HEK293T (cell line): ENCODE data around the gene GRIFIN.

ENCODE experiments used
- CTCF ChIA-PET: fragments of 350-600 bp; formaldehyde crosslinking; extraction: SDS; loops from one replicate; lab custom pipeline; 2021; ENCODE audit warnings: antibody characterized with exemption, inconsistent platforms; lab: Yijun Ruan, JAX
- POLR2A ChIA-PET: fragments of 350-600 bp; formaldehyde crosslinking; extraction: SDS; loops from one replicate; lab custom pipeline; 2020; ENCODE audit warnings: antibody characterized with exemption, inconsistent platforms; lab: Yijun Ruan, JAX
- DNase-seq: peaks from one replicate; pipeline ENCODE4 v3.0.0; 2012; ENCODE audit warnings: mixed read lengths; ENCODE audit errors: extremely low spot score
- ARNT ChIP-seq: fragments of 450-650 bp; IDR thresholded peaks from 2 replicates; pipeline ENCODE4 v1.6.1; 2017; ENCODE audit warnings: mild to moderate bottlenecking
- BHLHE40 ChIP-seq: fragments of 450-650 bp; IDR thresholded peaks from 2 replicates; pipeline ENCODE4 v1.6.1; 2016; ENCODE audit warnings: mild to moderate bottlenecking, moderate library complexity, borderline replicate concordance
- CTBP1 ChIP-seq: fragments of 450-650 bp; IDR thresholded peaks from 2 replicates; pipeline ENCODE4 v1.6.1; 2016; ENCODE audit warnings: borderline replicate concordance
- ELF4 ChIP-seq: fragments of 450-650 bp; IDR thresholded peaks from 2 replicates; pipeline ENCODE4 v1.6.1; 2017; ENCODE audit warnings: antibody characterized with exemption
- FOXA1 ChIP-seq: fragments of 450-650 bp; IDR thresholded peaks from 2 replicates; pipeline ENCODE4 v1.6.1; 2016; ENCODE audit warnings: mild to moderate bottlenecking
- FOXK2 ChIP-seq: fragments of 450-650 bp; IDR thresholded peaks from 2 replicates; pipeline ENCODE4 v1.6.1; 2016; ENCODE audit warnings: mild to moderate bottlenecking
- FOXM1 ChIP-seq: fragments of 450-650 bp; IDR thresholded peaks from 2 replicates; pipeline ENCODE4 v1.6.1; 2017; ENCODE audit warnings: mild to moderate bottlenecking, borderline replicate concordance
- HDGF ChIP-seq: fragments of 450-650 bp; IDR thresholded peaks from 2 replicates; pipeline ENCODE4 v1.6.1; 2017; ENCODE audit warnings: antibody characterized with exemption, borderline replicate concordance
- L3MBTL2 ChIP-seq: fragments of 450-650 bp; conservative IDR thresholded peaks from 2 replicates; pipeline ENCODE4 v1.6.1; 2016; ENCODE audit warnings: mild to moderate bottlenecking
- LEF1 ChIP-seq: fragments of 450-650 bp; IDR thresholded peaks from 2 replicates; pipeline ENCODE4 v1.6.1; 2017; ENCODE audit warnings: mild to moderate bottlenecking, borderline replicate concordance
- NFRKB ChIP-seq: fragments of 450-650 bp; IDR thresholded peaks from 2 replicates; pipeline ENCODE4 v1.6.1; 2016; ENCODE audit warnings: mild to moderate bottlenecking, moderate library complexity
- SP1 ChIP-seq: fragments of 450-650 bp; IDR thresholded peaks from 2 replicates; pipeline ENCODE4 v1.6.1; 2017
- SUZ12 ChIP-seq: fragments of 450-650 bp; IDR thresholded peaks from 2 replicates; pipeline ENCODE4 v1.6.1; 2016; ENCODE audit warnings: mild to moderate bottlenecking
- TARDBP ChIP-seq: fragments of 450-650 bp; IDR thresholded peaks from 2 replicates; pipeline ENCODE4 v1.6.1; 2016
- ZNF384 ChIP-seq: fragments of 450-650 bp; IDR thresholded peaks from 2 replicates; pipeline ENCODE4 v1.6.1; 2016
- TF ChIP-seq, protein P1 (sequence below): fragments of 450-650 bp; IDR thresholded peaks from 2 replicates; pipeline ENCODE4 v1.6.1; 2016

The GRIFIN gene

DNA sequence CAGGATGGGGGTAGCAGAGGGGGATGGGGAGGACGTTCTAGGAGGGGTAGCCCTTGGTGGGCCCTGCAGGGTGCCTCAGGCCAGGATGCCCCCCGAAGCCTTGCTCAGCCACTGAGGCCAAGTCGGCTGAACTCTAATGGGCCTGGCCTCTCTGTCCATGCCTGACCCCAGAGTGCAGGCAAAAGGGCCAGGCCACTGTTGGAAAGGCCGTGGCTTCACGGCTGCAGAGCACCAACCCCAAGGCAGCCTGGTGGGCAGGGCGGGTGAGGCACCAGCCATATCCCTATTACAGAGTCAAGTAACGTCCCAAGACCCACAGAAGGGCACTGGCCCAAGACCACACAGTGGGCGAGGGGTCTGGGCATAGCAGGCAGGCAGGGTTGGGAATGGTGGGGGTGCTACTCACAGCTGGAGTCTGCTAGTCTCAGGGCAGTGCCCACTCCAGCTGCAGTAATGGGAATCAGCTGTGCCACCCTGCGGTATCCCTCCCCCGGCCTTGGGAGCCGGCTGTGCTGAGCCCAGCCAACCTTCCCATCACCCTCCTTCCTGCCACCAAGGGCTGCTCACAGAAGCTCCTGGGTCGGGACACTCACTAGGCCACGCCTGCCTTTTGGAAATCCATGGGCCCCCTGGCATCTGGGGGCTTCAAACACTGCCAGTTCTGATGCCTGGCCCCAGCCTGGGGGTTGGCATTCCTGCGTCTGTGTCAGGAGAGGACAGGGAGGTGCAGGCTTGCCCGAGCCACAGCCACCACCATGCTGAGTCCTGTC lies 39.4 kb upstream of the GRIFIN start:
- ChIA-PET POLR2A (no interaction called here), CTCF (no interaction called here)
- no peak for TF ChIP-seq L3MBTL2
- TF ChIP-seq ELF4, result no peak
- TF ChIP-seq, protein P1, sequence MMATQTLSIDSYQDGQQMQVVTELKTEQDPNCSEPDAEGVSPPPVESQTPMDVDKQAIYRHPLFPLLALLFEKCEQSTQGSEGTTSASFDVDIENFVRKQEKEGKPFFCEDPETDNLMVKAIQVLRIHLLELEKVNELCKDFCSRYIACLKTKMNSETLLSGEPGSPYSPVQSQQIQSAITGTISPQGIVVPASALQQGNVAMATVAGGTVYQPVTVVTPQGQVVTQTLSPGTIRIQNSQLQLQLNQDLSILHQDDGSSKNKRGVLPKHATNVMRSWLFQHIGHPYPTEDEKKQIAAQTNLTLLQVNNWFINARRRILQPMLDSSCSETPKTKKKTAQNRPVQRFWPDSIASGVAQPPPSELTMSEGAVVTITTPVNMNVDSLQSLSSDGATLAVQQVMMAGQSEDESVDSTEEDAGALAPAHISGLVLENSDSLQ, result no peak
- TF ChIP-seq SUZ12, result no peak
- TF ChIP-seq FOXM1, result no peak
- TF ChIP-seq ARNT, result no peak
- no peak for TF ChIP-seq FOXA1
- no peak for DNase-seq

DNA sequence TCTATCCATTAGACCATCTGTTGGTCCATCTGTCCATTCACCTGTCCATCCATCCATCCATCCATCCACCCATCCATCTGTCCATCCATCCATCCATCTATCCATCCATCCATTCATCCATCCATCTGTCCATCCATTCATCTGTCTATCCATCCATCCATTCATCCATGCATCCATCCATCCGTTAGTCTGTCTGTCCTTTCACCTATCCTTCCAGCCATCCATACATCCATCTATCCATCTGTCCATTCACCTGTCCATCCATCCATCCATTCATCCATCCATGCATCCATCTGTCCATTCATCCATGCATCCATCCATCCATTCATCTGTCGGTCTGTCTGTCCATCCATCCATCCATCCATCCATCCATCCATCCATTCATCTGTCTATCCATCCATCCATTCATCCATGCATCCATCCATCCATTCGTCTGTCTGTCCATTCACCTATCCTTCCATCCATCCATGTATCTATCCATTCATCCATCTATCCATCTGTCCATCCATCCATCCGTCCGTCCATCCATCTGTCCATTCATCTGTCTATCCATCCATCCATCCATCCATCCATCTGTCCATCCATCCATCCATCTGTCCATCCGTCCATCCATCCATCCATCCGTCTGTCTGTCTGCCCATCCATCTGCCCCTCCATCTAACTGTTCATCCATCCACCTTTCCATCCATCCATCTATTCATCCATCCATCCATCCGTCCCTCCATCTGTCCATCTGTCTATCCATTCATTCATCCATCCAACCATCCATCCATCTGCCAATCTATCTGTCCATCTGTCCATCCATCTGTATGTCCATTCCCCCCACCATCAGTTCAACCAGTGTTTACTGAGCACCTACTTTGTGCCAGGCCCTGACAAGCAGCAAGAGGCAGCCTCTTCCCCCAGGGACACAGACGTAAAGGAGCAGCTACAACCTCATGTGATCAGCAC lies 38.5 kb upstream of the GRIFIN start:
- CTCF ChIA-PET, result no interaction called here

DNA sequence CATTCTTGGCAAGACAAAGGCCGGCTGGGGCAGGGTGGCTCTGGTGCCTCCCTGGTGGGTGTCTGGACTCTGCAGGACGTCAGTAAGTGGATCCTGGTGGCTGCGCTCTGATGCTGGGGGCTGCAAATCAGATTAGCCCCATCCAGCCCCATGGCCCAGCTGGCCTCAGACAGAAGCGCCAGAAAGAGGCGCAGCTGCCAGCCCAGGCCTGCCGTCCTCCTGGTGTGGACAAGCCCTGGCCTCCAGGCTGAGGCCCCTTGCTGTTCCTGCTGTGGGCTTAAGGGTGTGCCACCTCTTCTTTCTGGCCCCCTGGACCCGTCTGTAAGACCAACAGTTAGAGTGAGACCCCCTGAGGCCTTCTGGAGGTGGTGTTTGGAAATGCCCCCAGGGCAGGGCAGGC lies 37.5 kb upstream of the GRIFIN start:
- no peak for DNase-seq
- ChIA-PET POLR2A (no interaction called here), CTCF (no interaction called here)
- TF ChIP-seq FOXM1, result no peak
- no peak for TF ChIP-seq SUZ12
- no peak for TF ChIP-seq HDGF
- TF ChIP-seq TARDBP, result no peak
- TF ChIP-seq BHLHE40, result no peak
- no peak for TF ChIP-seq NFRKB
- TF ChIP-seq, protein P1, result no peak
- no peak for TF ChIP-seq ARNT

More for the DNA sequence above, 38.5 kb upstream of the GRIFIN start:
- no peak for TF ChIP-seq TARDBP
- TF ChIP-seq NFRKB, result no peak
- no peak for DNase-seq
- POLR2A ChIA-PET, result no interaction called here

DNA sequence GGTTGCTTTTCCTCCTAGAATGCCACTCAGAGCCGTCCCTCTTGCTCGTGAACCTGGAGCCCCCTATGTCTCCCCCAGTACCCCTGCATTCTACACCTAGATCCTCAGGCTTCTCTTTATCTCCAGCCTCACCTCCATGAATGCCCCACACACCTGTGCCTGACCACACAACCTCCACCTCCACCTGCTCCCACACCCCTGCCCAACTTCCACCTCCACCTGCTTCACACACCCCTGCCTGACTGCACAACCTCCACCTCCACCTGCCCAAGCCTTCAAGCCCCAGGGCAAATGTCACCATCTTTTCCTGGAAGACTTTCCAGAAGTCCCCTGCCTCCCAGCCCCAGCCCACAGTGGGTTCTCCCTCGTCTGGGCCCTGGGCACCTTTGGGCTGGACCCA lies 36.5 kb upstream of the GRIFIN start:
- TF ChIP-seq, protein P1, result no peak
- no peak for TF ChIP-seq ELF4
- no peak for TF ChIP-seq L3MBTL2
- no peak for TF ChIP-seq LEF1
- no peak for TF ChIP-seq ZNF384
- no peak for TF ChIP-seq FOXM1
- no peak for TF ChIP-seq SP1
- TF ChIP-seq TARDBP, result no peak
- TF ChIP-seq SUZ12, result no peak
- DNase-seq, result no peak
- ChIA-PET CTCF (no interaction called here), POLR2A (no interaction called here)

DNA sequence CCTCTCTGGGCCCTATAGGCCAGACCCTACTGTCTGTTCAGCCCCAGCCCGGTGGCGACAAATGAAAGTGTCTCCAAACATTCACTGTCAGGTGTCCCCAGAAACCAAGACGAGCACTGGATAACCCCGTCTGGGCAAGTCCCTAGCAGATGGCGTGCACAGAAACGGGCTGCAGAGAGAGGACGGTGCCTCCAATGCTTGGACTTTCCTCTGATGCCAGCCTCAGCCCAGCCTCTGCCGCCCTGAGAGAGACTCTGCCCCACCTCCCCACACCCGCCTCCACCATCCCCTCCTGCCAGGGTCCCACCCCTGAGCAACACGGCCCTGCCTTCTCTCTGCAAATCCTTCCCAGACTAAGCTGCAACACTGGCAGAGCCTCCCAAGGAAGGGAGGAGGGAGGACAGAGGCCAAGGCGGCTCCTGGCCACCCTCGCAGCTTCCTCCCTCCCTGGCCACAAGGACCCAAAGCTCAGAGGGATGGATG lies 36.0 kb upstream of the GRIFIN start:
- CTCF ChIA-PET, result no interaction called here
- DNase-seq, result no peak
- POLR2A ChIA-PET, result no interaction called here
- TF ChIP-seq HDGF, result no peak
- no peak for TF ChIP-seq L3MBTL2
- TF ChIP-seq TARDBP, result no peak
- TF ChIP-seq ELF4, result no peak
- no peak for TF ChIP-seq FOXM1
- TF ChIP-seq CTBP1, result no peak
- no peak for TF ChIP-seq ZNF384
- TF ChIP-seq, protein P1, result no peak
- TF ChIP-seq SUZ12, result no peak
- TF ChIP-seq LEF1, result no peak
- no peak for TF ChIP-seq NFRKB
- no peak for TF ChIP-seq SP1
- TF ChIP-seq BHLHE40, result no peak
- TF ChIP-seq ARNT, result no peak
- no peak for TF ChIP-seq FOXA1
- no peak for TF ChIP-seq FOXK2

DNA sequence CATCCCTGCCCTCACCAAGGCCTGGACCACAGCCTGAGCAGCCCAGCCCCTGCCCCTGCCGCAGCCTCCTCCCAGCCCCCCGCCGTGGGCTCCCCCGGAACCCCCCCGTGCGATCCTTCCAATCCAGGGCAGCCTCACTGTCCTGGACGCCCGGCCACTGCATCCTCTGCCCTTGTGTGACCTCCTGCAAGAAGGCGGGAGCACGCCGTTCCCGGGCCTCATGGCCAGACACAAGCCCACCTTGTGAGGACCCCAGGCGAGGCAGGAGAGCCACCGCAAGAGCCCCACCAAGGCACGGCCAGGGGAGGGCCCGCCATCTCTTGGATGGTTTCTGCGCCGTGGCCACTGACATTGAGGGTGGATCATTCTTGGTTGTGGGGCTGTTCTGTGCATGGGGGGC lies 35.6 kb upstream of the GRIFIN start:
- no peak for DNase-seq
- TF ChIP-seq L3MBTL2 (no peak), ELF4 (no peak), ARNT (no peak), SUZ12 (no peak), FOXM1 (no peak), NFRKB (no peak)
- TF ChIP-seq, protein P1, result no peak
- CTCF ChIA-PET, result no interaction called here
- POLR2A ChIA-PET, result no interaction called here
